ENCODE data around the gene GOLGA8B. TPM values are rescaled to one million over a fixed set of nuclear protein-coding genes. Genes with fewer than 3 reads are reported as not detected.

Gene GOLGA8B
- total RNA-seq, 4 donors from 2014 or later, result 39.4 to 145 (median 49.5) TPM

- DNase-seq (ENCODE audit: low spot score in 2 of 2), result no peak
- no peak overlapping the region for H3K4me3 ChIP-seq (ENCODE audit: low read depth, poor library complexity, severe bottlenecking)
- TF ChIP-seq POLR2A (IDR thresholded peaks at IDR 0.05) (no peak), CTCF (IDR thresholded peaks at IDR 0.05) (no peak)
- intact Hi-C loops (cut with DNase I; ENCODE audit: low total_unique reads), result no loop called here
These were observed 22.7 kb upstream of the GOLGA8B start for GRCh38 chr15:34606131-34606530.

GRCh38 chr15:34603095-34603494 is 19.6 kb upstream of the GOLGA8B start:
- no peak overlapping the region for H3K4me3 ChIP-seq (ENCODE audit: low read depth, poor library complexity, severe bottlenecking)
- intact Hi-C loops (cut with DNase I; ENCODE audit: low total_unique reads), result no loop called here
- TF ChIP-seq CTCF (IDR thresholded peaks at IDR 0.05), result no peak
- TF ChIP-seq POLR2A (IDR thresholded peaks at IDR 0.05), result no peak
- DNase-seq (ENCODE audit: low spot score in 2 of 2), result no peak
- WGBS, 2 donors, result 61 to 66% methylated on average over 8 of the region's 8 CpGs

GRCh38 chr15:34600923-34601322 is 17.5 kb upstream of the GOLGA8B start:
- intact Hi-C loops (cut with DNase I; ENCODE audit: low total_unique reads), result no loop called here
- DNase-seq (ENCODE audit: low spot score in 2 of 2), result no peak
- no peak overlapping the region for H3K4me3 ChIP-seq (ENCODE audit: low read depth, poor library complexity, severe bottlenecking)
- no peak for TF ChIP-seq CTCF (IDR thresholded peaks at IDR 0.05)
- no peak for TF ChIP-seq POLR2A (IDR thresholded peaks at IDR 0.05)

GRCh38 chr15:34598799-34599585 is 15.5 kb upstream of the GOLGA8B start:
- intact Hi-C loops (cut with DNase I; ENCODE audit: low total_unique reads), result no loop called here
- WGBS, 2 donors, result 81 to 84% methylated on average over 2 of the region's 2 CpGs
- TF ChIP-seq POLR2A (IDR thresholded peaks at IDR 0.05), result no peak
- TF ChIP-seq CTCF (IDR thresholded peaks at IDR 0.05), result no peak
- DNase-seq (ENCODE audit: low spot score in 2 of 2), result no peak
- no peak overlapping the region for H3K4me3 ChIP-seq (ENCODE audit: low read depth, poor library complexity, severe bottlenecking)

- H3K4me3 ChIP-seq (ENCODE audit: low read depth, poor library complexity, severe bottlenecking), result no peak overlapping the region
- no peak for DNase-seq (ENCODE audit: low spot score in 2 of 2)
These were observed 13.9 kb upstream of the GOLGA8B start for GRCh38 chr15:34597316-34597715.

More at GRCh38 chr15:34597316-34597715, 13.9 kb upstream of the GOLGA8B start:
- intact Hi-C loops (cut with DNase I; ENCODE audit: low total_unique reads), result no loop called here
- TF ChIP-seq CTCF (IDR thresholded peaks at IDR 0.05) (no peak), POLR2A (IDR thresholded peaks at IDR 0.05) (no peak)
